ENCODE measurements around the gene ZNF311.
"Not testable (repeated sequence)": the region's sequence is repeated elsewhere in the genome, so short reads cannot be mapped to it uniquely, and the experiment has no call there.

Gene ZNF311

DNA sequence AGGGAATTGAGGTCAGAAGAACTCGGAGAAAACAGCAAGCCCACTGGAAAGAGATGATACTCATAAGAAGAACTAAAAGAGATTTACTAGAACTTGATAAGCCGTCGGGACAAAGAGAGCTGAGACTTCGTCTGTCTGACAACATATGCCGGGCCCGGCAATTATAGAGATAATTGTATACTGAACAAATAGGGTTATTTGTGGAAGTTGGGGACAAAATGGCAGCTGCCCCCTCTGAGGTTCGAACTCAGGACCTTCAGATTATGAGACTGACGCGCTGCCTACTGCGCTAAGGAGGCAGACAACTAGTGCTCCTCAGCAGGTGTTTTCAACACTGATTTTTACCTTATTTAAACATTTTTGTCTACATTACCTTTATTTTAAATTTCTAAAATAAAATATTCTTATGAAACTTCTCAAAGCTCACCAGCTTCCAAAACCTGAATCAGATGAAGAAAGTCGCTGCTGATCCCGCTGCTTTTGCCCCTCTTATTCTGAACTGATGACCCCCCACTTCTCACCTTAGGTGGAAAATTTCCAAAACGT lies 52.0 kb downstream of the ZNF311 start:
- DNase-seq (ENCODE audit: low spot score) = peak; percentile 60

DNA sequence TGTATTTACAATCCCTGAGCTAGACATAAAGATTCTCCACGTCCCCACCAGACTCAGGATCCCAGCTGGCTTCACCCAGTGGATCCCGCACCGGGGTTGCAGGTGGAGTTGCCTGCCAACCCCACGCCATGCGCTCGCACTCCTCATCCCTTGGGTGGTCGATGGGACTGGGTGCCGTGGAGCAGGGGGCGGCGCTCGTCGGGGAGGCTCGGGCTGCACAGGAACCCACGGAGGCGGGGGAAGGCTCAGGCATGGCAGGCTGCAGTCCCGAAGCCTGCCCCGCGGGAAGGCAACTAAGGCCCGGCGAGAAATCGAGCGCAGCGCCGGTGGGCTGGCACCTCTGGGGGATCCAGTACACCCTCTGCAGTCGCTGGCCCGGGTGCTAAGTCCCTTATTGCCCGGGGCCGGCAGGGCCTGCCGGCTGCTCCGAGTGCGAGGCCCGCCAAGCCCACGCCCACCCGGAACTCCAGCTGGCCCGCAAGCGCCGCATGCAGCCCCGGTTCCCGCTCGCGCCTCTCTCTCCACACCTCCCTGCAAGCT lies 55.4 kb downstream of the ZNF311 start:
- not testable (repeated sequence) for DNase-seq (ENCODE audit: low spot score)

DNA sequence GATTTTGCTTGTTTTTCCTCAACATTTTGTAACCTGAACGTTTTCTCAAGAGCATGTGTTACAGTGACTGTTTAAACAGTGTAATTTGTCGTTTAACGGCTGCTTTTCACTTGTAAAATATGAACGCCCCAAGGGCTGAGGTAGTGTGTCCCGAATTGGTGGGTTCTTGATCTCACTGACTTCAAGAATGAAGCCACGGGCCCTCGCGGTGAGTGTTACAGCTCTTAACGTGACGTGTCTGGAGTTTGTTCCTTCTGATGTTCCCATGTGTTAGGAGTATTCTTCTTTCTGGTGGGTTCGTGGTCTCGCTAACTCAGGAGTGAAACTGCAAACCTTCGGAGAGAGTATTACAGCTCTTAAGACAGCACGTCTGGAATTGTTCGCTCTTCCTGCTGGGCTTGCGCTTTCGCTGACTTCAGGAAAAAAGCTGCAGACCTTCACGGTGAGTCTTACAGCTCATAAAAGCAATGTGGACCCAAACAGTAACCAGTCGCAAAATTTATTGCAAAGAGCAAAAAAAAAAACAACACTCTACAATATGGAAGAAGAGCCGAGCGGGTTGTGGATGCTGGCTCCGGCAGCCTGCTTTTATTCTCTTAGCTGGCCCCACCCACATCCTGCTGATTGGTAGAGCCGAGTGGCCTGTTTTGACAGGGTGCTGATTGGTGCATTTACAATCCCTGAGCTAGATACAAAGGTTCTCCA lies 56.2 kb downstream of the ZNF311 start:
- DNase-seq (ENCODE audit: low spot score) = no peak

DNA sequence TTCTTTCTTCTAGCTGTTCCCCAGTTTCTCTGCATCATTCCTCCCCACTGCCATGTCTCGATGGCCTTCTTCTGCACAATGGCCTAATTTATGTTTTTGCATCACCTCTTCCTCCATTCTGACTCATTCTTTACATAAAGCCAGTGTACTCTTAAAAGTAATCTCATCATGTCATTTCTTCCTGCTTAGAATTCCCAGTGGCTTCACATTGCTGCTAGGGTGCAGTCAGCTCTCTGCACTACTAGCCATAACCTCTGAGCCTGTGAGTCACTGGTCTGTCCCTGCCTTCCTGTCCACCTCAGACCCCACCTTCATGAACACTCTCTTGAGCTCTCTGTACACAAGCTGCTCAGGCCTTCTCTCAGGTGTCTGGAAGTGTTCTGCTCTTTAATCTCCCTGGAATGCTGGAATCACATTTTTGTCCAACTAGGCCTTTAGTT lies 57.3 kb downstream of the ZNF311 start:
- DNase-seq (ENCODE audit: low spot score) = peak; percentile 89

DNA sequence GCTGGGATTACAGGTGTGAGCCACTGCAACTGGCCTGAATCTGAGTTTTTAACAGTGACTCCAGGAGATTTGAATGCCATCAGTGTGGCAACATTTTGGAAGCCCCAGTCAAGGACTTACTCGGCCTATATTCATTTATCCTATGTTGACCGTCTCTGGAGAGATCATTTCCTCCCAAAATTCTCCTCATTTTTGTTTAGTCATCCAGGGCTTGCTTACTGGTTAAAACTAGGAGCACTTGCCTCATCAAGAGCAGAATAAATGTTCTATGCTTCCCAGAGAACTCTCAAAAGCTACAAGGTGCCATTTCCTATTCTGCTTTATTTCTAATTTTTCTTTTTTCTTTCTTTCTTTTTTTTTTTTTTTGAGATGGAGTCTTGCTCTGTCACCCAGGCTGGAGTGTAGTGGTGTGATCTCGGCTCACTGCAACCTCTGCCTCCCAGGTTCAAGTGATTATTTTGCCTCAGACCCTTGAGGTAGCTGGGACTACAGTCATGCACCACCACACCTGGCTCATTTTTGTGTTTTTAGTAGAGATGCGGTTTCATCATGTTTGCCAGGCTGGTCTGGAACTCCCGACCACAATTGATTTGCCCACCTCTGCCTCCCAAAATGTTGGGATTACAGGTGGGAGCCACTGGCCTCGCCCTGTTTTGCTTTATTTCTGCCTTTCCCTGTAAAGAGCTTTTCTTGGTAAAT lies 57.9 kb downstream of the ZNF311 start:
- DNase-seq (ENCODE audit: low spot score) = no peak

DNA sequence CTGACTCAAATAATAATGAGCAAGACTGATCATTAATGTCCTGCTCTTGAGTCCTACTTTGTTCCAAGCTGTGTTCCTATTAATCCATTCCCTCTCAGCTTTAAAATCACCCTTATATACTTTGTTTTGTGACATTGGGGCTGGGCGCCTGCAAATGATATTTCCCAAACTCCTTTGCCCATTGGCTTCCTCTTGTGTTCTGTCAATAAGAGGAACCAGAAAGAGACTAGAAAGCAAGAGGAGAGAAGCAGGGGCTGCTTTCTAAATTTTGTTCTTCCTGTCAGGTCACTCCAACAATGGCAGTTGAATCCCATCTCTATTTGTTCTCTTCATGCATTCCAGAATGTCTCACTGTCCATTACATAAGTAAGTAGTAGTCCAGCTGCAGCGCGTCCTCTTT lies 59.8 kb downstream of the ZNF311 start:
- no peak for DNase-seq (ENCODE audit: low spot score)
